Activated CD4-positive, CD25-positive, alpha-beta regulatory T cell treated with anti-CD3 and anti-CD28 coated beads, Interleukin-2, amount 50 U/mL, for 24 hours (primary cell): ENCODE measurements around the gene MET.
"Not testable (repeated sequence)": the region's sequence is repeated elsewhere in the genome, so short reads cannot be mapped to it uniquely, and the experiment has no call there.

Experiments
- ATAC-seq, 2 donors: fragments of 150-1000 bp; cut with Tn5 transposase; one replicate each; pipeline ENCODE4 v1.10.0; 2021; ENCODE audit warnings: mild to moderate bottlenecking in 1 of 2, moderate library complexity in 1 of 2

The MET gene

GRCh38 chr7:116671681-116672595 is at the start of gene MET:
MET (plus strand) TSS chr7:116672196; CDS start chr7:116699085, 26,889 bp downstream.
- peak; percentile 55 to 69 for ATAC-seq

GRCh38 chr7:116626886-116627285 is 45.1 kb upstream of the MET start:
- ATAC-seq: no peak

GRCh38 chr7:116629051-116629463 is 42.9 kb upstream of the MET start:
- no peak for ATAC-seq

GRCh38 chr7:116630357-116630756 is 41.6 kb upstream of the MET start:
- peak; percentile 76 to 89 for ATAC-seq

GRCh38 chr7:116630932-116631671 is 40.9 kb upstream of the MET start:
- ATAC-seq: peak in 1 of 2 donors; percentile 5

GRCh38 chr7:116631676-116632075 is 40.3 kb upstream of the MET start:
- ATAC-seq: no peak

GRCh38 chr7:116632384-116632783 is 39.6 kb upstream of the MET start:
- no peak for ATAC-seq

- peak in 1 of 2 donors; percentile 46 for ATAC-seq
Observed at GRCh38 chr7:116633131-116633988, 38.6 kb upstream of the MET start.

- no peak for ATAC-seq
Observed at GRCh38 chr7:116636997-116637396, 35.0 kb upstream of the MET start.

- not testable (repeated sequence) for ATAC-seq
Observed at GRCh38 chr7:116638592-116638991, 33.4 kb upstream of the MET start.

GRCh38 chr7:116641551-116642153 is 30.3 kb upstream of the MET start:
- ATAC-seq: no peak

- not testable (repeated sequence) for ATAC-seq
Observed at GRCh38 chr7:116643148-116643547, 28.8 kb upstream of the MET start.

GRCh38 chr7:116644628-116645027 is 27.4 kb upstream of the MET start:
- ATAC-seq: no peak

GRCh38 chr7:116647290-116647689 is 24.7 kb upstream of the MET start:
- no peak for ATAC-seq

- ATAC-seq: no peak
Observed at GRCh38 chr7:116647861-116648260, 24.1 kb upstream of the MET start.

GRCh38 chr7:116650436-116650835 is 21.6 kb upstream of the MET start:
- ATAC-seq: no peak

GRCh38 chr7:116652793-116653192 is 19.2 kb upstream of the MET start:
- ATAC-seq: peak in 1 of 2 donors; percentile 41

GRCh38 chr7:116653204-116653603 is 18.8 kb upstream of the MET start:
- ATAC-seq: peak; percentile 45 to 61

GRCh38 chr7:116653646-116654045 is 18.4 kb upstream of the MET start:
- ATAC-seq: no peak

- ATAC-seq: not testable (repeated sequence)
Observed at GRCh38 chr7:116659248-116659647, 12.7 kb upstream of the MET start.

- no peak for ATAC-seq
Observed at GRCh38 chr7:116661865-116662264, 10.1 kb upstream of the MET start.

GRCh38 chr7:116663744-116664143 is 8.3 kb upstream of the MET start:
- no peak for ATAC-seq
